GM21576 (cell line): Measurements from ENCODE around the gene DOC2B.
"Not testable (repeated sequence)": the region's sequence is repeated elsewhere in the genome, so short reads cannot be mapped to it uniquely, and the experiment has no call there.

Experiments
- ATAC-seq: cut with Tn5 transposase; IDR thresholded peaks from one replicate; pipeline ENCODE4 v1.9.1; 2021; ENCODE audit warnings: mild to moderate bottlenecking, moderate library complexity; ENCODE audit not compliant: unreplicated experiment

The DOC2B gene

DNA sequence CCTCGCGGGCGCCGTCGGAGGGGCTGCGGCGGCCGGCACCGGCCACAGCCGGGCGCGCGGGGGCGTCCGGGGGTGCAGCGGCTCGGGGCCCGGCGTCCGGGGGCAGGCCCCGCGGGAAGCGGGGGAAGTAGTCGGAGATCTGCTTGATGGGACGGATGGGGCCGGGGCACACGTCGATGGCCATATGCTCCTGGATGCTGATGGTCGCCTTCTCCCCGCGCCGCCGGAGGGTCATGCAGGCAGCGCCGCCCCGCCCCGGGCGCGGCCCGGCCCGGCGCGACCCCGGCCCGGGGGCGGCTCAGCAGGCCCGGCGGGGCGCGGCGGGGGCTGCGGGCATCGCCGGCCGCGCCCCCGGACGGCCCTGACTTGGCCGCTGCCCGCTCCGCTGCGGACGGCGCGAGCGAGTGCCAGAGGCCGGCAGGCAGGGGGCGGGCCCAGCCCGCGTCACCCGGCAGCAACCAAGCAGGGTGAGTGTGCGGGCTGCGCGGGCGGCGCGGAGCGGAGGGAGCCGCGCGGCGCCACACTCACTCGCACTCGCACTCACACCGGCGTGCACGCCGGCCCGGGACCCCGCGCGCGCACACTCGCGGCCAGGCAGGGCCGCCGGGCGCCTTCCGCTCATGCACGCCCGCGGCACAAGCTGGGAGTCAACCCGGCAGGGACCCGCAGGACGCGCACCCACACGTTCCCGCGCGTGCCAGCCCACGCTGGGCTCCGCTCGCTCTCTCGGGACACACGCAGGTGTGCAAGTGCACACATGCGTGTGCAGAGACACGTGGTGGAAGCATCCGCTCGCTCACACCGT is at the start of gene DOC2B:
Gene DOC2B, minus strand, starts transcription at position 406 of the 805 bp plus-strand sequence. Its CDS starts 171 bp downstream, at position 235.
- ATAC-seq = no peak

DNA sequence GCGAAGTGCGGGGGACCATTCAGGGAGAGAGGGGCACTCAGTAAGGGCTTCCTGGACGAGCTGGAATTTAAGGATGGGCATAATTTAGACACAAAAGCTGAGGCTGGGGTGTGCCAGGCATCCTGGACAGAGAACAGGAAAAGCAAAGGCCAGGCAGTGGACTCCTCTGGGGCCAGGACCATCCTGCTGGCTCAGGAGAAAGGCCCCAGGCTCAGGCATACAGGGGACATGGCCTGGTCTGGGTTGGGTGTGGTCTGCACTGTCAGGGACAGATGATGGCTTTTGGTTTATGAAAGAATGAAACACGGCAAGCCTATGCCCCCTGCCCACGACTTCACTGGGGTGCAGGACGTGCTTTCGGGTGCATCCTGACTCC is 48.9 kb upstream of the DOC2B start:
- no peak for ATAC-seq

DNA sequence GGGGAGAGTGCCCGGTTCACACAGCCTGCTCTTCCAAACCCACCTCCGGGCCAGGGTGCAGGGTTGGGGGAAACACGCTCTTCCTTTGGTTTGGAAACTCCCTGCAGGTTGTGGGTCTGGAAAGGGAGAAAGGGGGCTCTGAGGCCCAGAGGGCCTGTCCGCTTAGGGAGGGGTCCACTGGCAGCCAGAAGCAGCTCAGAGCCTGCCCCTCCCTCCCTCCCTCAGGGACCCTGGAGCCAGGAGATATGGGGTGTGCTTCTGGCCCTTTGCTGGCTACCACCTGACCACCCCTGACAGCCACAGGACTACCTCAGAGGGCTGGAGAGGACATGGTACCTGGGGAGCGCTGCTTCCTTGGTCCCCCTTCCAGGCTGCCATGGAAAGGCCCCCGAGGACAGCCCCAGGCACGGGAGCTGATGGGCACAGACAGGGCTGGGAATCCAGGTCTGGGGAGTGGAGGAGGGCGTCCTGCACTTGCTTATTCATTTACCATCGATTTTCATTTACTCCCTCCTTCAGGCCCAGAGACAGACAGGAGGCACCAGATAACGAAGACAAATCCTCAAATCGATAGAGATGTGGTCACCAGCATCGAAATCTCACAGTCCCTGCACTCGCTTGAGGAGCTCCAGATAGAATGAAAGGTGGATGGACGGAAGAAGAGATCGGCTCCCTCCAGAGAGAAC is 48.4 kb upstream of the DOC2B start:
- ATAC-seq = no peak

DNA sequence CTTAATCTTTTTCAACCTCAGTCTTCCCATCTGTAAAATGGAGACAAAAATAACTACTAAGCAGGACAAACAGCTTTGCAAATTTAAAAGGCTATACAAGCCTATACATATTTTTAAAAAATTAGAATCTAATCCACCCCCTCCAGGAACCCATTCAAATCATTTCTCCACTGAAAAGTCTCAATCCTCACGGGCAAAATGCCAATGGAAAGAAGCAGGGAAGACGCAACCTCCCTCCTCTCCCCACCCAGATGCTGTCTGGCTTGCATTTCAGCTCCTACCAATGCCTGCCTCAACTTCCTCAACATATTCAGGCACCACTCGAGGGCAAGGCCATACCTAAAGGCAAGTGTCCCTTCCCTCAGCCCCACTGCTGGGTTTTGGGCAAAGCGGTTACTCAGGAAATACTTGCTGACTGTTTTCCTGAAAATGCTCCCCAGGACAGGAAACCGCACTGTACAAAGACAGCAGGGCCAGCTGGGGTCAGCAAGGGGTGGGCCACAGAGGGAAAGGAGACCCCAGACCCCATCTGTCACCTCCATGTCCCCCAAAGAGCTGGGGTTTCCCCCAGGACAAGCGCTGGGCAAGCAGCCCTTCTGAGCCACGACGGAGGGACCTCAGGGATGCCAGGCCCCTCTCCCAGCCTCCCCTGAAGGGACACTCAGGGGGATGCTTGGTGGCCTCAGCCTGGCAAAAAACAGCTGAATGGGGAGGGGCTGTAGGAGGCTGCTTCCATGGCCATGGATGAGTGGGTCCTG is 47.7 kb upstream of the DOC2B start:
- ATAC-seq = no peak

DNA sequence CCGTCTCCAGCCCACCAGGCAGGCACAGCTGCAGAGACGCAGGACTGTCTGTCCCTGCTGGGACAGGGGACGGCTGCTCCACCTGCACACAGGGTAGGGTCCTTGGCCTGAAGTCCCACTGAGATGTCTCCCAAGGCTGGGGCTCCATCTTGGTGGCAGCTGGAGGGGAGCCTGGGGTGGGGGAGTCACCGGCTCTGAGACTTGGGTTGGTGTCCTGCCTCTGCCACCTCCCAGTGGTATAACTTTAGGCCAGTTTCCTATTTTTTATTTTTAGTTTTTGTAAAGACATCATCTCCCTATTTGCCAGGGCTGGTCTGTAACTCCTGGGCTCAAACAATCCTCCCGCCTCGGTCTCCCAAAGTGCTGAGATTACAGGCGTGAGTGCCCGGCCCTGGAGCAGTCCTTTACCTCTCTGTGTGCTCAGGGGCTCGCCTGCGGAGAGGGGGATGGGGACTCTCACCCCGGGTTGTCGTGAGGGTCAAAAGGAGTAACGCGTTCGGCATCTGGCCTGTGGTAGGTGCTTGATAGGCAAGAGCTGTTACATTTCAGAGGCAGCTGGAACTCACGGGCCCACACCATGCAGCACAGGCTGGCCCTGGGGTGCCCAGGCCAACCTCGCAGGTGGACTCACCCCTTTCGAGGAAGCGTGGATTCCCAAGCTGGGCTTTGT is 46.6 kb upstream of the DOC2B start:
- ATAC-seq = no peak

DNA sequence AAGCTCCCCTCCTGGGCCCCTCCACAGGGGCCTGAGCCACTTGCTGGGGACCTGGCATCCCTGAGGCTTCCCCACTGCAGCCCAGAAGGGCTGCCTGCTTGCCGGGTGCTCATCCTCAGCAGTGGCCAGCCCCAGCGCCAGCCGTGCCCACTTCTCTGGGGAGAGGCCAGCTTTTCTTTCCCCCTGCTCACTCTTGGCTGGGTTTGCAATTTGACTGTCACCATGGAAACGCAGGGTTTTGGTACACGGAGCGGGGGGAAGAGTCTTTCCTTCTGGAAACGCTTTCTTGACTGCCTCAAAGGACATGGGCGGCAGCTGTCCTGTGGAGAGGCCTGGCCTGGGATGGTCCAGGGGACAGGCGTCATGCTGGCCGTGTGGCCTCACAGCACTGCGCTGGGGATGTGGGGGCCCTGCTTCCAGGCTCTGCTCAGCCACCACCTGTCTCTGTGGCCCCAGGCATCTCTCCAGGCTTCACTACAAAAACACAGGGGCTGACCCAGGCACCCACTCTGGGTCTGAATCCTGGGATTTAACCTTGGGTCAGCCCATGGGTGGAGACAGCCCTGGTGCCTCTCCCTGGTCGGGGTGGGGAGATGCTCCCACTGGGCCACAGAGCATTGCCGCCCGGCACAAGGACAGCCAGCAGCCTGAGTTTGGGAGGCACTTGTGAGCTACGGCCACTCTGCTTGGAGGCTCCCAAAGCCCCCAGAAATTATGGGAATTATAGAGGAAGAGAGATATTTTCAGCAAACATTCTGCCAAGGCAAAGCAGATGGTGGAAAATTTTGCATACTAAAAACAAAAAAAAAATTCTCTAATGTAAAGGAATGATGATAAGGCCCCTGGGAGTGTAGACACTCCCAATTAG is 45.9 kb upstream of the DOC2B start:
- no peak for ATAC-seq

DNA sequence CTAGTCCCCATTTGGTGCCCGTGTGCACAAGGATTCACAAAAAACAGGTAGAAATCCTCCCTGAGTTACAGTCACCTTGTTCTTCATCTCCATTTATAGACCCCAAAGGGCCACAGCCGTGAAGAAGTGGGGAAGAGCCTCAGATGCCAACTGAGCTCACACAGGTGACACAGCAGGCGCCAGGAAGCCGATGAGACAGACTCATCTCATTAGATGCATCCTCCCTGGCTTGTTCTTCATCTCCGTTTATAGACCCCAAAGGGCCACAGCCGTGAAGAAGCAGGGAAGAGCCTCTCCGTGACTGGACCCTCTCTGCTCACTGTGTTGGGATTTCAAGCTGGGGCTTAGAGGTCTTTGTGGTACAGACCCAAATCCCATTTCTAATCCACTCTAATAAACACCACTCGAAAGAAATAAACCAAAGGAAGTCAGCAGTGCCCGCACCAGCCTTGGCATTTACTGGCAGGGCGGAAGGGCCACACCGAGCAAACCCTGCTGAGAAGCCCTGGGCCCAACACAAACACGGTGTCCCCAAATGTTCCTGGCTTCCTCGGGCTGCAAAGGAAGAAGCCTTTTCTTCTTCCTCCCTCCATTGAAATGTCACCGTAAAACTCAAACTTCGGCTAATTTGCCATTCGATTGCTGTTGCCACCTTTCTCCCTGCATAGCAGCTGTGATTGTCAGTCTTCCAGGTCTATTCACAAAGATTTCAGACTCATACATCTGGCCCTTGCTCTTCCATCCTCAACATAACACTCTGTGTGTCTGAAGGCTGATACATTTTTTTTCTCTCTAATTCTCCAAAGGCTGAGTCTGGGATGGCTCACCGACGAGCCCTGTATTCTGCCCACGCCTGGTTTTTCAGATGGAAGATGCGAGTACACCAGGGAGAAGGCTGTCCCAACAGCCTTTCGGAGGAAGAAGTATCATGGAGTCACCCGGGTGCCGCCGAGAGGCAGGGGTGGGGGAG is 44.9 kb upstream of the DOC2B start:
- no peak for ATAC-seq

DNA sequence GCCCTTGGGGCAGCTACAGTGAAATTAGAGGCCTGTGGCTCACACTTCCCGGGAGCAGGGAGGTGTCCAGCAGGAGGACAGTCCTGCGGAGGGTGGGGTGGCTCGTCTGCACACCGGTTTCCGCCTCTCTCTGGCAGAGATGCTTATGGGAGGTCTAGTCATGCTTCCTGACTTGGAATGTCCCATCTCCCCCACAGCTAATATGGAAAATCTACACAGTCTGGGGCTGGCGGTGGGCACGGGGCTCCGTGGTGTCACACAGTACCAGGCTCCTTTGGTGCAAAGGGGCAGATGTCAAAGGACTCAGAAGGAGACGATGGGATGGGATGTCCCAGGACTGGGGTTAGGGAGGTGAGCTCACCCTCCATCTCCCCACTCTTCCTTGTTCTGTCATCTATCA is 44.1 kb upstream of the DOC2B start:
- ATAC-seq = no peak

DNA sequence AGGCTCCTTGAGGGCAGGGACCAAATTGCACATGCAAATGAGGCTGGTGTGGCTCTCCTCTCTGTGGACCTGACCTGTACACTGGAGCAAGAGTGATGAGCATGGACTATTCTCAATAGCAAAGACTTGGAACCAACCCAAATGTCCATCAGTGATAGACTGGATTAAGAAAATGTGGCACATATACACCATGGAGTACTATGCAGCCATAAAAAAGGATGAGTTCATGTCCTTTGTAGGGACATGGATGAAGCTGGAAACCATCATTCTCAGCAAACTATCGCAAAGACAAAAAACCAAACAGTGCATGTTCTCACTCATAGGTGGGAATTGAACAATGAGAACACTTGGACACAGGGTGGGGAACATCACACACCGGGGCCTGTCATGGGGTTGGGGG is 43.1 kb upstream of the DOC2B start:
- not testable (repeated sequence) for ATAC-seq

DNA sequence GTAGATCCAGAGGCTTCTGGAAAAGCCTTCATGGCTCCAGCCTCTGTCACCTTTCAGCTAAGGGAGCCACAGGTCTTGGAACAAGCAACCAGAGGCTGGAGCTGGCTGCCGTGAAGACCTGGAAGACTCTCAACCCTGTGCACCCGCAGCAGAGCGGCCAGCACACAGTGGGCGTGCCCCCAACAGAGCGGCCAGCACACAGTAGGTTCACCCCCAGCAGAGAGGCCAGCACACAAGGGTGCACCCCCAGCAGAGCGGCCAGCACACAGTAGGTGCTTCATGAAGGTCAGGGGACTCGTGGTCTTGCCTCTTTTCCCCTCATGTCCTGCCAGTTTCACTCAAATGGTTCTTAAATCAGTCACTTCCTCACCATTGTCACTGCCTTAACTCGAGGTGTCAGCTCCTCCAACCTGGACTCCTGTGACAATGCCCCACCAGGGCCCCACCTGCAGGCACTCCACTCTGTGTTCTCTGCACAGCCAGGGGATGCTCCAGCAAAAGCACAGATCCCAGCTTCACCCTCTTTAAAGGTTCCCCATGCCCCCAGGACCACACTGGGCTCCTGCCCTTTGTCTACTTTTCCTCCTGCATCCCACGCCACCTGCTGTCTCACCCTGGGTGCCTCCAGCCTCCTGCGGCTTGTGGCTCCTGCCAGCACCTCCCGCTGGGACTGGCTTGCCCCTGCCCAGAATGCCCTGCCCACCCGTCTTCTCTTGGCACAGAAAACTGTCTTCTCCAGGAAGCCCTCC is 42.4 kb upstream of the DOC2B start:
- no peak for ATAC-seq

DNA sequence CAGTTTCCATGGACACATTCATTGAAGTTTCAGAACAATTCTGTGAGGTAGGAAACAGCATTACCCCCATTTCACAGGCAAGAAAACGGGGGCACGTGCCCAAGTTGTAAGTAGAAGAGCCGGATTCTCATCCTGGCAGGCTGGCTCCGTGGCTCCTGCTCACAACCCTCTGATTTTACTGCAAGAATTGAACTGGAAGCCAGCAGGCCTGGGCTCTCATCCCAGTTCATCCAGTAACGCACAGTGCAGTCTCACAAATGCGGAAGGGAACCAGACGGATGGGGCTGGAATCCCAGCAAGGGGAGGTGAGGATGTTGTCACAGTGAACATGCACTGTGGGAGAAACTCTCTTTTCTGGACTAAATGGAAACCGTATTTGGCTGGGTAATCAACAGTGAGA is 40.7 kb upstream of the DOC2B start:
- no peak for ATAC-seq

DNA sequence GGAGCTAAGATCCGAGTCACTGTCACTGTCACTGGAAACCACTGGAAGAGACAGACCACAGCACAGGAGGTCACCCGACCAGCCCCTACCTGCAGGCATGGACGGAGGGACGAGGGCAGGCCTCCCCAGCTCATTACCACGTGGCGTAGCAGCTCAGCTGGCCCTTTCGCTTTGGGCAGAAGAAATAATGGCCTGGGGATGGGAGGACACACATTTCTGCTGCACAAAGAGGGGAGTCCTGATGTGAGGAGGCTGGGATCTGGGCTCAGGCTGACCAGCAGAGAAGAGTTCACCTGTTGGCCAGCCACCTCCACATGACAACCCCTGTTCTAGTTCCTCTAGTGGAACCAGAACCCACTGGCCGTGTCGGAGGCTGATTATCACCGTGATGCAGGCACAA is 38.2 kb upstream of the DOC2B start:
- no peak for ATAC-seq

DNA sequence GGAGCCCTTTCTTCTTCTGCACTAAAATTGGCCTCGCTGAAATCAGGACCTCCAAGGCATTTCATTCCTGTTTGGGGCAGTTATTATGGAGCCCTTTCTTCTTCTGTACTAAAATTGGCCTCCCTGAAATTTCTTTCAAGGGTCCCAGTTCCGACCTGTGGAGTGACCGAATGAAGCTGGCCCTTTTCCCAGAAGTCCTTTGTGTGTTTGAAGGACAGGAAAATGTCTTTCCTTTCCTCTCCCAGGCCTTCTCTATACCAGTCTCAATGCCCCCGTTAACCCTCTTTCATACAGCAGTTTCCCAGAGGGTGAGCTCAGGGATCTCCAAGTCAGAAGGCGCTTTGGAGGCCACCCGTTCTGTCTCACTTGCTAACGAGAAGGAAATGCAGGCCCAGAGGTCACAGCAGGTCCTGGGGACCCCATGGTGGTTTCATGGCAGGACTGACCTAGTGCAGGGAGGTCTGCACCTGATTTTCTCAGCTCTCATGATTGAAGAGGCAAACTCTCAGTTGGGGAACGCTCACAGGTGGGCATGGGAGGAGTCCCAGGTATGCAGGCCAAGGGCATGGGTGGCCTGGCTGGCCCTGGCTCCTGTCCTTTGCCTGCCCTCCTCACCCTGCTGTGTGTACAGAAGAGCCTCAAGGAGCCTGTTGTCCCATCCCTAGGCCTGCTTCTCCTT is 37.1 kb upstream of the DOC2B start:
- ATAC-seq = no peak

DNA sequence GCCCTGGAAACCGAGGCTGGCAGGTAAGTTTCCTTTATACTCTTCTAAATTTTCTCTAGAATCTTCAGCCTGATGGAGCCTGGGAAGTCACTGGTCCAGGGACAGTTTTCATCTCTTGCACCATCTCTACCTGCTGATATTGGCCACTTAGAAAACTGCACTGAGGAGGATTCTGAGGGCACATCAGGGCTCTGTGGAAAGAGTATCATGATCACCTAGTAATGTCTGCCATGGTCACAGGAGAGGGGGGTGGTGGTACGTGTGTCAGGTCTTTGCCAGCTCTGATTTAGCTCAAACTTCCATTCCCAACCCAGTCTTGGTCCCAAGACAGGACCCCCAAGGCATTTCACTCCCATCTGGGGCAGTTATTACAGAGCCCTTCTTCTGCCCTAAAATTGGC is 35.2 kb upstream of the DOC2B start:
- no peak for ATAC-seq

DNA sequence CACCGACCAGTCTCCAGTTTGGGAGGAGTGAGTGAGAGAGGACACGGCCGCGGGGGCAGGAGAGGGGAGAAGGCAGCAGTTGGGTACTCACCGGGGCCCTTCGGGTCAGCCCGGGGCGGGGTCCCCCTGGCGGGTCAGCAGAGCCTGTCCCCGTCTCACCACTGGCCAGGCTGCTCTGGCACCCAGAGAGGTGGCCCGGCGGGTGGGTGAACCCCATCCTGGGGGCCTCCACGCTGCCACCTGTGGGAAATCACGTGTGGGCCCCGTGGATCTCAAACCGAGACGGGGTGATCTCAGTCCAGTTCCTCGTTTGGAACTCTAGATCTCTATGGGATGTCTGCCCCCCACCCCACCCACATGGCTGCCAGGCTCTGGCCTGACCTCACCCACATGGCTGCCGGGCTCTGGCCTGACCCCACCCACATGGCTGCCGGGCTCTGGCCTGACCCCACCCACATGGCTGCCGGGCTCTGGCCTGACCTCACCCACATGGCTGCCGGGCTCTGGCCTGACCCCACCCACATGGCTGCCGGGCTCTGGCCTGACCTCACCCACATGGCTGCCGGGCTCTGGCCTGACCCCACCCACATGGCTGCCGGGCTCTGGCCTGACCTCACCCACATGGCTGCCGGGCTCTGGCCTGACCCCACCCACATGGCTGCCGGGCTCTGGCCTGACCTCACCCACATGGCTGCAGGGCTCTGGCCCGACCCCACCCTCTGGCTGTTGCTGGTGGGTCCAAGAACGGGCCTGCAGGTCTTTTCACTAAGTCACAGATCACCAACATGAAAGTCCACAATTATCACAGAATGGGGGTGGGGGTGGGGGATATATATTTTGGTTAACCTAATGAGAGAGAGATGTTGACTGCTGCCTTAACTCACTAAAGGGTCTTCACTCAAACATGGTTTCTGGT is 34.4 kb upstream of the DOC2B start:
- not testable (repeated sequence) for ATAC-seq

DNA sequence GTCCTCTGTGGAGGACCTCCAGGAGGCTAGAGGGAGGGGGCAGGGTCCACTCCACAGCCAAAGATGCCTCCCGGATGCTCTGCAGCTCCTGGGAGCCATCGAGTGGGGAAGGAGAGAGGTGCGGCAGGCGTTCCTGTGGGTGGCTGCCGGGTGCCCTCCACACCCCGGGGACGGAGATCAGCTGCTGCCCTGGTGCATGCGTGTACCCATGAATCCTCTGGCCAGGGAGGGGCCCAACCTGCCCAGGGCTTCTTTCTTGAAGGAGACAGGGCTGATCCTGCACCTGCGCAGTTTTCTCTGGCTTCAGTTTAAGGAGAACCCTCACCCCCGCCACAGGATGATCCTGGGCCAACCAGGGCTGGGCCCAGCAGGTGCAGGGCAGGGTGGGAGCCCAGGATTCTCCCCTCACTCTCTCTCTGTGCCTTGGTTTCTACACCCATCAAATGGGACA is 33.5 kb upstream of the DOC2B start:
- no peak for ATAC-seq
